Measurements from ENCODE around the gene SOHLH1.
A peak's percentile ranks its signal among the peaks of the same experiment; 100 is the strongest.

- no peak for TF ChIP-seq CTCF (IDR thresholded peaks at IDR 0.05)
- TF ChIP-seq POLR2AphosphoS5 (IDR thresholded peaks at IDR 0.05; ENCODE audit: low read depth, low read length) = no peak
- TF ChIP-seq SIN3A (IDR thresholded peaks at IDR 0.05; ENCODE audit: borderline replicate concordance, insufficient read depth, low read depth, low read length) = no peak
- TF ChIP-seq REST (IDR thresholded peaks at IDR 0.05; ENCODE audit: insufficient read depth in 1 of 2, low read depth in 2 of 2, low read length in 1 of 2) = 0 out of 4 replicates have a peak, but pooled peaks of 1 of the 2 experiments have one; percentile 10
These were observed 16.8 kb upstream of the SOHLH1 start for GRCh38 chr9:135716045-135716444.
